Activated effector memory CD4-positive, alpha-beta T cell treated with anti-CD3 and anti-CD28 coated beads, Interleukin-2, amount 50 U/mL, for 16 hours (primary cell): ENCODE results near the gene RIN3.
"Not testable (repeated sequence)": the region's sequence is repeated elsewhere in the genome, so short reads cannot be mapped to it uniquely, and the experiment has no call there.

Source experiments
- DNase-seq: peaks from one replicate; pipeline ENCODE4 v3.0.0-alpha.2; 2020

RIN3 gene

DNA sequence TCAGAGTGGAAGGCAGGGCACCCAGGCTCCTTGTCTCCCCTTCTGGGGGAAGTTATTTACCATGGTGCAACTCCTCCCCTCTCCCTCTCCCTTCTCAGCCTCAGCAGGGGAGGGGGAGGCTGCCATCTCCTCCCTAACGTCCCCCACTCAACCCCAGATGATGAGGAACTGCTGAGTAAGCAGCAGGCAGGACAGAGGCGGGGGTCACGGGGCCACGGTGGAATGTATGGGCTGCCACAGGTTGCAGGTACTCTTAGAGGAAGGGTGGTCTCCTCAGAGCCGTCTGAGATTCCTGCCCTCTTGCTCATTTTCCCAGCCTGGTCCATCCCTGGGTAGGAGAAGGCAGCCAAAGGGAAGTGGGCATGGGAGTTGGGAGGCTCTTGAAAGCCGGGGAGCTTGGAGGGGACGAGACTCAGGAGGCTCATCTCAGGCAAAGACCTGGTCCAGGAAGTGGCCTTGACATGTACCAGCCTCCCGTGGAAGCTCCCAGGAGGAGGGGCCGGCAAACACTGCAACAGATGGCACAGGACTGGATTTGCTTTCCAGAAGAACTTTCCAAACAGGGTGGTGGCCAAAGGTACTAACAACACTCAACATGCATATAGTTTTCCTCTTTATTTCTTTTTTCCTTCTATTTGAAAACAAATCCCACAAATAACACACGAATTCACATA, 19.0 kb downstream of the RIN3 start:
- DNase-seq, result peak; percentile 43

DNA sequence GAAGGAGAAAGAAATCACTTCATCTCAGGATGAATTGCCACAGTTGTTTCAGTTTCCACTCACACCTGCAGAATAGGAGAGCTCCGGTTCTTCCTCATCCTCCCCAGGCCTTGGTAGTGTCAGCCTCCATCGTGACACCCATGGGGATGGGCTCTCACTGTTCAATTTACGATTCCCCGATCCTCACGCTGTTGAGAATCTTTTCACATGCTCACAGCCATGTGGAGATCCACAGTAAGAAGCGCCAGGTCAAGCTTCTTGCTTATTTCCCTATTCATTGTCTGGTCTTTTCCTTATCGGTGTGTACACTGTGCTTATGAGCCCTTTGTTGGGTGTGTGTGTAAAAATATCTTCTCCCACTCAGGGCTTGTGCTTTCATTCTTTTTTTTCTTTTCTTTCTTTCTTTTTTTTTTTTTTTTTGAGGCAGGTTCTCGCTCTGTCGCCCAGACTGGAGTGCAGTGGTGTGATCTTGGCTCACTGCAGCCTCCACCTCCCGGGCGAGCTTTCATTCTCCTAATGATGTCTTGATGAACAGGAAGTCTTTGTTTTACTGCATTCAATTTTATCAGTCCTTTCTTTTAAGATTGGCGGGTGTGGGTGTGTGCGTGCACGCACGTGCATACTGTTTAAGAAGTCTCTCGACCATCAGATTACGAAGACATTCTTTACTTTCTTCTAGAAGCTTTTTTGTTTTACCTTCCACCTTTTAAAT, 21.5 kb downstream of the RIN3 start:
- DNase-seq, result no peak

DNA sequence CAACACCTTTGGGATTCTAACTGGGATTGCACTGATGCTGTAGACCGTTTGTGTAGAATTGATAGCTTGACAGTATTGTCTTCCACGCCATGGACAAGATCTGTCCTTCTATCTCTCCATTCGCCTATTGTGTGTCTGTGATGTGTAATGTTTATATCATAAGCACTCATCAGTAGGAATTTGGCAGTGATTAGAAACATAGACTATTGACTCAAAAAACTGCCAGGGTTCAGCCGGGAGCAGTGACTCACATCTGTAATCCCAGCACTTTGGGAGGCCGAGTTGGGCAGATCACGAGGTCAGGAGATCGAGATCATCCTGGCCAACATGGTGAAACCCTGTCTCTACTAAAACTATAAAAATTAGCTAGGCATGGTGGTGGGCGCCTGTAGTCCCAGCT, 22.6 kb downstream of the RIN3 start:
- DNase-seq, result not testable (repeated sequence)

DNA sequence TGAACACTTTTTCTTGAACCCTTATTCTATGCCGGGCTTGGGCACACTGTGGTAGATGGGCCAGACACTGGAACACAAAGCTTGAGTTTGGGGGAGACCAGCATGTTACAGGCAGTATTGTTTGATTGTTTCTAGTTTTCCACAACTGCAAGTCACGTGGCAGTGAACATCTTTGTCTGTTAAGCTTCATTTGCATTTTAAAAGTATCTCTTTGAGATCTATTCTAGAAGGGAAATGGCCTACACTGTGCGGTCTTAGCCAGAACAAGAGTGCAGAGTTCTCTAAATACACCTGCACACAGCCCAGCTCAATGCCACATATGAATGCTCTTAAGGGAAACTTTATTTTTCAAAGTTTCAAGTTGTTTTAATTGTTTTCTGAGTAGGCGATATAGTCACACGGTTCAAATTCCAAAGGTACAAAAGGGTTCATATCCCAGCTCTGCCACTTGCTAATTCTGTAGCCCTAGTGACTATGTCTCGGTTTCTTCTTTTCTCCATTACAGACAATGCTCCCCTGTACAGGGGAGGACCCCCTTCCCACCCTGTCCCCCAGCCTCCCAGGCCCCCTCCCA, 24.9 kb downstream of the RIN3 start:
- no peak for DNase-seq

DNA sequence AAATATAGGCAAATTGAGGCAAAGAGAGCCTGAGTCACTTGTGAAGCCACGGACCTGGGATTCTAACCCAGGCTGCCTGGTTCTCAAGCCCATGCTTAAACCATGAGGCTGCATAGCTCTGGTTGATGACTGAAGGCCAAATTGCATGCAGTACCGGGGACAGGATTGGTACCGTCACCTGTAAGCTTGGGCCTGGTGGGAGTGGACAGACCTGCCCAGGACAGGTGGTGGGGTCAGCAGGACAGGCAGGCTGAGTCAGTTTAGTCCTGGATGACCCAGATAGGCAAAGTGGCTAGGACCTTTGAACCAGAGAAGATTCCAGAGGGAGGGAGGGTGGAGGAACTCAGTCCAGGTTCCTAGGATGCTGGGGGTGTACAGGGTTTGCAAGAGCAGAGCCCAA, 25.8 kb downstream of the RIN3 start:
- DNase-seq, result no peak

DNA sequence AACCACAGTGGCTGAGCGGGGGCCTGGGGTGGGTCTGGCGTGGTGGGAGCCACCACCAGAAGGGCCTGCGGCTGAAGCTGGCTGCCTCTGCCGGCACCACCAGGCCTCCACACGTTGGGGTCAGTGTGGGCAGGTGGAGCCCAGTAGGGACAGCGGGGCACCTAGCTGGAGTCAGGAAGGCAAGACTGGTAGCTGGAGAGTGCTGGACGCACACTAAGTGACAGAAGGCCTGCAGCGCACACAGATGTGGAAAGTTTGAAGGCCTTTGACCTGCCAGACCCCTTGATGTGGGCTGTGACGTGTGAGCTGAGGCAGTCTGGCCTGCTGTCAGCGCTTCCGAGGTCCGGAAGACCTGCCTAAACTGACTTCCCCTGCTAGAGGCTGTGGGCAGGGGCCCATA, 26.3 kb downstream of the RIN3 start:
- DNase-seq, result no peak

DNA sequence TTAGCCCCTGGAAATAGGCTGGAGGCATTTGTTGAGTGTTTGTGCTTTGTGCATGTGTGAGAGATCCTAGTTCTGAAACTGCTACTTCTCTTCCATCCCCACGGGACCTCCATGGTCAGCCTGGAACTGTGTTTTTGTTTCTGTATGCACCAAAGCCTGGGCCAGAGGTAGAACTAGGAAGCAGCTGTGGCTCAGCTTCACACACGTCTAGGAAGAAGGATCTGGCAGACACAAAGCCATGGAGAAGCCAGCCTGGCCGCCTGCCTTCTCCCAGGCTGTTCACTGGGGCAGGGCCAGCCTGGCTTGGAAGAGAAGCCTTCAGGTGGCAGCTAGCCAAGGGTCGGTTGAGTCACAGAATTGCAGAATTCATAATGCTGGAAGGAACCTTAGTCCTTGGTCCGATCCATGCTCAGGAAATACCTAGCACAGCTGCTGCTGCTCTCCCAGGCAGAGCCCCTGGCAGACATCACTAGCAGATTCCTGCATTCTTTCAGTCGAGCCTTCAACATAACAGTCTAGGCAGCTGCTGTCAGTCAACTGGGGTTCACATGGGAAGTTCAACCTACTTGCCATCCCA, 27.0 kb downstream of the RIN3 start:
- no peak for DNase-seq

DNA sequence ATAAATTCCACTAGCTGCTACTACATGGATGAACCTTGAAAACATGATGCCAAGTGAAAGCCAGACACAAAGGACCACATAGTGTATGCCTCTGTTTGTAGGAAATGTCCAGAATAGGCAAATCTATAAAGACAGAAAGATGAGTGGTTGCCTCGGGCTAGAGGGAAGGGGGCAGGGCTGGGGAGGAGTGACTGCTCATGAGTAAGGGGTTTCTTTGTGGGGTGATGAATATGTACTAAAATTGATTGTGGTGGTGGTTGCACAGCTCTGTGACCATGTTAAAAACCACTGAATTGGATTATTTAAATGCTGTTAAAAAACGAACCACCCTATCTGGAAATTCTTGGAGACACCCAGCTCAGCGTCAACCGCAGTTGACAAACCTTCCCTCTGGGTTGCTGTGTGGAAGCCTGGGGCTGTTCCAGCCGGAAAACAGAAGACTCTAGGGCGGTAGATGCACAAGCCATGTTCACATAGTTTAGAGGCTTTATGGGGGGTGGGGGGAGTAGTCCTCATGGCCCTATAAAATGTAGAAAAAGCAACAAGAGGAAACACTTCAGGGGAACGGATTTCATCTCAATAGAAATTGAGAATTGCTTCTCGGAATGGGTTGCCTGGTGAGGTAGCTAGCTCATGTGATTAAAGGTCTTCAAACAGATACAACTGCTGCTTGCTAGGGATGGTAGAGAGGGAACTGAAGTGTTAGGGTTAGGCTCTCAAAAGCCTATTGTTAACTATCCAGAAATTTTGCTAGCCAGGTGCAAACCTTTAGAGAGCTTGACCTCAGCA, 29.4 kb downstream of the RIN3 start:
- DNase-seq, result no peak

DNA sequence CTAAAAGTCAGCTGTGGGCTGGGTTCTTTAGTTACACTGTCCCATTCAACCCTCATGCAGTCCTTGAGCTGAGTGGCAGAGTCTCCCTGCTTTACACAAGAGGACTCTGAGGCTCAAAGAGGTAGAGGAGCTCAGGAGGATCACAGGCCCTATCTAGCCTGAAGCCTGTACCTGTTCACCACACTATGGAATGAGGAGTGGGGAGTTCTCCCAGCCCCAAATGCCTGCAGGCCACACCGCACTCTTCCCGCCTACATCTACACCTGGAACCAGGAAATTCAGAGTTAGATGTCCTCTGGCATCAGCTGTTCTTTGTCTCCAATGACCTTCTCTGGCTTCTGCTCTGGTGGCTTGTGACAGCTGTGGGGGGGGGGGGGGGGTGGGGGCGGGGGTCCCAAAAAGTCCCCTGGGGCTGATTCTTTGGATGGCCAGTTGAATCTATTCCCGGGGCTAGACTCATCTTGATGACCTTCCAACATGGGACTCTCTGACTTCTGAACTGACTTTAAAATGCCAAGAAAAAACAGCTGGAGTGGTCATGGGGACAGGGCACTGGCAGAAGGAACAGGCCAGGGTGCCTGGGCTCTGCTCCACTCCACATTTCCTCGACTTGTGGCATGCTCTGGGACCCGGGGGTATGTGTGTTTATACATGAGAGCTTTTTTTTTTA, 30.6 kb downstream of the RIN3 start:
- no peak for DNase-seq

DNA sequence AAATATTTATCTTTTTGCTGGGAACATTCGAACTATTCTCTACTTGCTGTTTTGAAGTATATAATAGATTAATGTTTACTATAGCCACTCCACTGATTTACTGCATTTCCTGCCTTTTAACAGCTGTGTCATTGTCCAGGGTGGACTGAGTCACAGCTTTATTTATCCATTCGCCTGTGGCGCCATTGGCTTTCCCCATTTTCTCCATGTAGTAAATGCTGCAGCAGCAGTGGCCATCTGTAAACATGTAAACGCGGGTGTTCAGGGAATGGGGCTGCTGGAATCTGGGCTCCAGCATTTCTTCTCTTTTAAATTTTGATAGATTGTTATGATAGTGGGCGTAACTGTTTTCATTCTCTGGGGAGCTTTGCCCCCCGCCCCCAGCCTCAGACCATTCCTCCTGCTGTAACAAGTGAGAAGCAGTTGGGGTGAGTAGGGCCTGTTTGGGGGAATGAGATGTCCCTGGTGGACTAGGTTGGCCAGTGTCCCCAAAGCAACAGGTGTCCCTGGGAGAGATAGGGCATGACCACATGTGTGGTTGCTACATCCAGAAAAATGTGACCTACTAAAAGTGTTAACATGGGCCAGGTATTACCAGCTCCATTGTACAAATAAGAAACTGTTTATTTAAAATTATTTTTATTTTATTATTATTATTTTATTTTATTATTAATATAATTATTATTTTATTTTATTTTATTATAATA, 32.9 kb downstream of the RIN3 start:
- no peak for DNase-seq

DNA sequence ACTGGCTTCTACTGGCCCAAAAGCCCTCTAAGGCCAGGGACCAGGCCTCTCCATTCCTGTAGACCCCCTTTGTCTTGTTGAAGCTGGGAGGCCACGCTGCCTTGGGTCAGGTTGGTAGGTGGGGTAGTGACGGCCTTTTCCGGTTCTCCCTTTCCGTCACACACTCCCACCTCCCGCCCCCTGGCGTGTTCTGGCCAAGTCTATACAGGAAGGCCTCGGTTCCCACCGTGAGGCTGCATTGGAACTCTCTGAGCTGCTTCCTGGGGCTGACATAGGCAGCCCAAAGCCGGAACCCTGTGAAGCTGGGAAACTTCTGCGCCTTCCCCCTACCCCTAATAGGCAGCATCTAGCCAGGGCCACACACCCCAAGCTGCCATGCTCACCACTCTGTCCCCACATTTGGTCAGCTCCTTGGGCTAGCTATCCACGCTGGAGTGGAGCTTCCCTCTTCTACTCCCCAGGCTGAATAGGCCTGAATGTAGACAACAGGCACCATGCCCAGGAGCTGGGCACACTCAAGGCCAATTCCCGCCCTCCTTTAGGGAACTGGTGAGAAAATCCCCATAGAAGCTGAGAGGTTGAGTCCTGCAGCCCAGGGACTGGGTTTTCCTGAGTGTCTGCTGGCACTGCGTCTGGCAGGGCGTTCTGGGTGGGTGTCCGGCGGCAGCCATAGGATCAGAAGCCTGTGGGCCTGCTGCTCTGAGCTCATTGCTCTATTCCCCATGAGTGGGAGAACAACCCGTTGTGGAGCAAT, 35.7 kb downstream of the RIN3 start:
- DNase-seq, result no peak

DNA sequence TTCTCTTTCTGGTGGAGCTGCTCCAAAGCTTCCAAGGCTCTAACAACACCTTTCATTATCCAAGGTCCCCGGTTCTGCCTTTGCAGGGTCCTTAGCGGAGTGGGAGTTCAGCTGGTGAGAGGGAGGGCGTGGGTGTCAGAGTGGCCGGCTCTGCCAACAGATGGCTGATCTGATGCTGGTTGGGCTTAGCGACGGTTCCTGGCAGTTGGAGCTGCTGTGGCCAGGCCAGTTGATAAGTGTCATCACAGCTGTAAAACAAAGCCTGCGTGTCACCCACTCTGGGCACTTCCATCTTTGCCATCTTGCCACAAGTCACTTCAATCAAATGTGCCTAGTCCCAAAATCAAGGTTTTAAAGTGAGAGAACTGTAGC, 36.3 kb downstream of the RIN3 start:
- no peak for DNase-seq

DNA sequence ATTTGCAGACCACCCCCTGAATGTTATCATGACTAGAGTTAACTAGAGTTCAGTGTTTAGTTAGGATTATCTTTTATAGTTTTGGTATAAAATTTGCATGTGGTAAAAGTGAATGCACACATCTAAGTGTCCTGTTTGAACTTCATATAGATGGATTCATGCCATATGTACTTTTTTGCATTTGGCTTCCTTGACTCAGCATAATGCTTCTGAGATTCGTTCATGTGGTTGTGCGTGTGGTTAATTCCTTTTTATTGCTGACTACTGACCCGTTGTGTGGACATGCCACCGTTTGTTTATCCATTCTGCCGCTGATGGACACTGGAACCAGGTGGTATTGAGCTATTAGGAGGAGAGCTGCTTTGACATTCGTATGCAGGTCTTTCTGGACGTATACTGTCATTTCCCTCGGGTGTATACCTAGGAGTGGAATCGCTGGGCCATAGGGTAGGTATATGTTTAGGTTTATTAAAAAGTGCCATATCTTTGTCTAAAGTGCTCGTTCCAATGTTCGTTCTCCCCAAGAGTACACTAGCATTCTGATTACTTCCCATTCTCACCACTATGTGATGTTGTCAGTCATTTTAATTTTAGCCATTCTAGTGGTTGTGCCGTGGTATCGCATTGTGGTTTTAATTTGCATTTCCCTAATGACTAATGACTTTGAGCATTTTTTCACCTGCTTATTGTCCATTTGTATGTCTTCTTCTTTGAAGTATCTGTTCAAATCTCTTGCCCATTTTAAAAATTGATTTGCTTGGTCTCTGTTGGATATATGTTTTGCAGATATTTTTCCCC, 37.7 kb downstream of the RIN3 start:
- no peak for DNase-seq

DNA sequence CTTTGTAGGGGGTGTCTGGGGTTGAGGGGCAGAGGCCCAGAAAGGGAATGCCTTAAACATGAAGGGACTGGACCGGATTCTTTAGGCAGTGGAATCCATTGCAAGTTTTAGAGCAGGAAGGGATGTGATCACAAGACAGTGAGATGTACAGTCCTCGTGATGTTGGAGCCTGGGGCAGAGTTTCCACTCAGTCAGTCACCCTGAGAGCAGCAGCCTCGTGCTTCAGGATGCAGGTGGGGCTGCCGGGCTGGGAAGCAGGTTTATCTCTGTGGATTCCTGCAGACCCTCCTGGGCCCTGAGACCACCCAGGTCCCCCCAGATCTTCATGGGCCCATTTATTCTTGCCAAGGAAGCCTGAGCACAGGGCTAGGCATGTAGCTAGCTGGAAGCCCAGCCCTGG, 38.5 kb downstream of the RIN3 start:
- DNase-seq, result no peak

DNA sequence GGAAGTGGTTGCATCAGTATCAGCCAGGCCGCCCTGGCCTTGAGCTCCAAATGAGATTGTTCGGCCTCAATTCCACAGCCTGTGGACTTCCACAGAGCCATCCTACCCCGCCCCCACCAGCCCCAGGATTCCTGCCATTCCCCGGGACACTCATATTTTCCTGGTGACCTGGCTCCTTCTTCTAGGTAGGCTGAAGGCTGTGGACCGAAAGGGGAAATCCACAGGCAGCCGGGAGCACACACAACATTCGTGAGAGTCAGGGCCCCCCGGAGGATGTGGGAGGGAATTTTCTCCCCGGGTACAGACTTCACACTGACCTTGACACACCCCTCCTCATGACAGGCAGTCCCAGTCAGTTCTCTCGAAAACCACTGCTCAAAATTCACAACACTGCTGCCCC, 39.9 kb downstream of the RIN3 start:
- DNase-seq, result no peak

DNA sequence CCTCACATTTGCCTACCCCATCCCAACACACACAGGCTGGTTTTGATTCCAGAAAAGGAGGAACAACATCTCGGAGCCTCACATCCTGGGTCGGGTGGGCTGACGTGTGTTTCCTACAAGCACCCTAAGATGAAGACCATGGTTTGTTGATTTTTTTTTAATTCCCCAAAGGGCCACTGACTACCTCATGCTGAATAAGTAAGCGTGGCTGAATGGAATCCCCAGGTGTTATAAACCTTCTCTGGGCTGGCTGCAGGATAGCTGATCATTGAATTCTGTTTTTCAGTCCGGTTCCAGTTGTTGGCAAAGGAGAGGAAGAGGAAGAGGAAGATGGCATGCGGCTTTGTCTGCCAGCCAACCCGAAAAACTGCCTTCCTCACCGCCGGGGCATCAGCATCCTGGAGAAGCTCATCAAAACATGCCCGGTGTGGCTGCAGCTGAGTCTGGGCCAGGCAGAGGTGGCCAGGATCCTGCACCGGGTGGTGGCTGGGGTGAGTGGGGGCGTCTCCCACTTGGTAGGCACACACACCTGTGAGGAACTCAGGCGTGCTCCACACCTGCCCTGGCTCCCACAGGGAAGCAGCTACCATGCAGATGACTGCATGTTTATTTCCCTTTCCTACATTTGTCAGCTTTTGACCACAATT, 42.0 kb downstream of the RIN3 start:
- no peak for DNase-seq

DNA sequence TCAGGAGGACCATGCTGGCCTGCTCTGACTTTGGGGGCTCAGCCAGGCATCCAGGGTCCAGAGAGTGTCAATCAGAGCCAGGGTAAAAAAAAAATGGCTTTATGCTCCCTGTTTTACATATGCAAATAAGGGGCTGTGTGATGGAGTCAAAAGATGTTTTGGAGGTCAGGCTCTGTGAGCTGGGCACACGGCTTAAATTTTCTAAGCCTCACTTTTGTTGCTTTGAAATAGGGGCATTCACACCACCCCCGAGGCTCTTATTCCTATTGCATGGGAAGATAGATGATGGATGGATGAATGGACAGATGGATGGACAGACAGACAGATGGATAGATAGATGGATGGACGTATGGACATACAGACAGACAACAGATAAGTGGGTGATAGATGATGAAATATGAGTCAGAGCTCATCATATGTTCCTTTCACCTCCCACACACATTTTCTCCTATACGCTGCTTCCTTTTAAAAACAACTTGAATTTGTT, 42.7 kb downstream of the RIN3 start:
- no peak for DNase-seq

DNA sequence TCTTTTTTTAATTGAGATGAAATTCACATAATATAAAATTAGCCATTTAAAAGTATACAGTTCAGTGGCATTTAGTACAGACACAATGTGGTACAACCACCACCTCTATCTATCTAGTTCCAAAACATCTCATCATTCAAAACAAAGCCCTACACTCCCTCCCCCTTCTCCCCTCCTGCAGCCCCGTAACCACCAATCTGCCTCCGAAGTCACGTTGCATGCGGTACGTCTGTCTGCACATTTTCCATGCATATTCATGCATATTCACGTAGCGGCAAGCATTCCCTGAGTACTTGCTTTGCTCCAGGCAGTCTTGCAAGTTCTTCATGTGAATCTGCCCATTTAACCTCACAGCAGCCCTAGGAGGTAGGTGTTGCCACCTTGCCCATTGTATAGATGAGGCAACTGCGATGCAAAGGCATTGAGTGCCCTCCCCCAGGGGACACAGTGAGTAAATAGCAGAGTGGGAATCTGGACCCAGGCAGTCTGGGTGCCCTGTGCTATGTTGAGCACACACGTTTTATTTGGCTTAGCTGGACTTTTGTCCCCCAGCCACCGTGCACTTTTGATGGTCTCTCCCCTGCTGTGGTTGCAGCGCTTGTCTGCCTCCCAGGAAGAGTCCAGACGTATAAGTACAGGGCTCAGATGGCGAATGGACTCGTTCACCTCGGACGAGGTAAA, 43.4 kb downstream of the RIN3 start:
- no peak for DNase-seq

DNA sequence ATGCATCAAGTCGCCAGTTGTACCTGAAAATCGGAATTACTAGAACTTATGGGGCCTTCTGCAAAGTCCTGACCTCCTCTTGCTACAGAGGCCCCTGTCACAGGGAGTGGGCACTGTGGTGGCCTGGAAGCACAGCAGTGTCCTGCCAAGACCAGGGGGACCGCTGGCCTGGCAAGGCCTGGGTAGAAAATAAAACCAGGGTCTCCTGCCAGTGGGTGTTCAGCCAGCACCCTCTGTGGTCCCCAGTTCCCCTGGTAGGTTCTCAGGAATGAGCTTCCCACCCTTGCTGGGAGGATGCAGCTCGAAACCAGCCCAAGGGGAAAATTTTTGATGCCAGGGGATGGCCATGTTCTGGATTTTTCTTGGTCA, 43.9 kb downstream of the RIN3 start:
- DNase-seq, result no peak
